Activated naive CD8-positive, alpha-beta T cell treated with anti-CD3 and anti-CD28 coated beads, Interleukin-2, amount 10 ng/mL, durations not matched to agents 7 days and 5 days (primary cell): ENCODE results near the gene STX5. TPM values are rescaled to one million over a fixed set of nuclear protein-coding genes. Genes with fewer than 3 reads are reported as not detected.

Experiments used
- ATAC-seq: fragments of 150-1000 bp; cut with Tn5 transposase; one replicate; pipeline ENCODE4 v1.10.0; 2021; ENCODE audit warnings: low read depth, moderate library complexity
- POLR2A ChIA-PET: fragments of 350-600 bp; sonication (Branson Sonifier 250); formaldehyde crosslinking; loops from one replicate; lab custom pipeline; 2021; ENCODE audit warnings: antibody characterized with exemption; lab: Charles Lee
- DNase-seq: peaks from one replicate; pipeline ENCODE4 v3.0.0; 2021
- H3K27ac Mint-ChIP-seq: one replicate; pipeline ENCODE4 v1.8.0; 2022; ENCODE audit warnings: mild to moderate bottlenecking, mixed read lengths
- H3K27me3 Mint-ChIP-seq: one replicate; pipeline ENCODE4 v1.8.0; 2022; ENCODE audit warnings: mild to moderate bottlenecking, moderate library complexity, mixed read lengths
- H3K36me3 Mint-ChIP-seq: one replicate; pipeline ENCODE4 v1.8.0; 2021; ENCODE audit warnings: mild to moderate bottlenecking, mixed read lengths
- H3K4me1 Mint-ChIP-seq: one replicate; pipeline ENCODE4 v1.8.0; 2021; ENCODE audit warnings: mixed read lengths
- H3K4me3 Mint-ChIP-seq: one replicate; pipeline ENCODE4 v1.8.0; 2022; ENCODE audit warnings: mild to moderate bottlenecking, moderate library complexity, mixed read lengths
- H3K9me3 Mint-ChIP-seq: one replicate; pipeline ENCODE4 v1.8.0; 2021; ENCODE audit warnings: mixed read lengths
- total RNA-seq, 2 experiments: library from RNA; stranded (reverse); gene quantifications; one replicate each; pipeline ENCODE4 v1.2.3, GENCODE V29; 2021

The STX5 gene
- total RNA-seq, 2 experiments from 2014 or later = 43.4 to 44.3 TPM

DNA sequence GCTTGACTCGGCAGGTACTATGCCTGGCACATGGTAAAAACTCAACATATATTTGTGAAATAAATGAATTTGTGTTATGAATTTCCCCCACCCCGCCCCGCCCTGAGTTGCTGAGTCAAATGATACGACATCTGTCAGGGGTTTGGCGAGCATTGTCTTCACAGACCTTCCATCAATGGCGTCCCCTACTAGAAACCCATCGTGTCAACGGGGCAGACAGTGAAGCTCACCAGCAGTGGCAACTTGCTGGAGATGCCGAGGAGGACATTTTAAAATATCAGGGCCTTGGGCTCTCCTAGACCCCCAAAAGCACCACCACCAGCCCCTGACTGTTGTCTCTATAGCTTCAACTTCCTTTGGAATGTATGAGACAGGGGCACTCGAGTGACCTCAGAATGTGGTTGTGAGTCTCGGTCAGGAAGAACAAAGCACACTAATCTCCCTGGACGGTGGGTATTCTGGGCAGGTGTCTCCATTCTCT lies 25.9 kb downstream of the STX5 start:
- Mint-ChIP-seq H3K36me3 (peaks cover 16% of the 10 kb centered on the region), H3K27me3 (no peaks in the 10 kb centered on the region), H3K4me1 (peaks cover 33% of the 10 kb centered on the region), H3K4me3 (peak overlapping the region; percentile 99), H3K9me3 (no peaks in the 10 kb centered on the region), H3K27ac (peak overlapping the region; percentile 99)
- POLR2A ChIA-PET = interaction anchor here (0.5 to 9.0 kb wide), 19 partner anchors 9 to 166 kb away, joined by 3 to 98 read pairs (median 8); partner anchors contain the start of genes GNG3, HNRNPUL2, SLC3A2 and STX5
- ATAC-seq = peak; percentile 5
- no peak for DNase-seq

DNA sequence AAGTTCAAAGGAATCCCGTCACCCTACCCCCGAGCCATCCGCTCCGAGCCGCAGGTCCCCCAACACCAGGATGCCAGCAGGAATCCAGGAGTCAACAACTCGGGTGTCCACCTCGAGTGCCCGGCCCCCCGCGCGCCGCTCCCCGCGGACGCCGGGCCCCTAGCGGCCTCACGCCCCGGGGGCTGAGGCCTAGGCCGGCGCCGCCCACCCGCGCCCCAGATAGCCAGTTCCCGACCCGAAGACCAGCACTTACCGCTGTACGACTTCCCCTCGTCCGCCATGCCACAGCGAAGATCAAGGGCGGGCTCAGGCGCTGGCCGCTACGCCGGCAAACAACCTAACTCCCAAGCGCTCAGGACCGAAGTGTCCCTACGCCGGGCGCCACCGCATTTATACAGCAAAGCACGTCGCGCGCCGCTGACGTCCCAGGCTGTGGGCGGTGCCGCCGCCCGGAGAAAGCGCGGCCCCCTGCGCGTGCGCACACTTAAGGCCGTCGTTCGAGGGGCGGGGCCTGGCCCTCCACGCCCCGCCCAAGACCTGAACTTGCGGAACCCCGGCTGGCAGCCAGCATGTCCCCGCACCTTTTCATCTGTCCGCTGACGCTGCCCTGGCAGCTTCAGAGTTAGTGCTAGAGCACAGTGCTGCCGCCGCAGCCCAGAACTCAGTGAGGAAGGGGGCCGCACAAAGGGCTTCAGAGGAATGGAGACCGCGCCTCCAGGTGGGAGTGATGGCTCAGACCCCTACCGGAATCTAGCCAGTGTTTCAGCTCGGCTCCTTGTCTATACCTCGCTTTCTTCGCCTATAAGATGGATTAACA lies 26.6 kb downstream of the STX5 start, which contains the start of gene NXF1:
NXF1 (minus strand) TSS at position 365 of the 817 bp plus-strand sequence; CDS start at position 281, 84 bp downstream.
- DNase-seq (peak; percentile 100), ATAC-seq (peak; percentile 83)
- Mint-ChIP-seq H3K27ac (peak within 1 kb of the TSS; percentile 99), H3K9me3 (no peaks in the 10 kb centered on the region), H3K4me1 (peaks cover 33% of the 10 kb centered on the region), H3K4me3 (peak within 1 kb of the TSS; percentile 99), H3K27me3 (no peaks in the 10 kb centered on the region), H3K36me3 (peaks cover 19% of the 10 kb centered on the region)
- POLR2A ChIA-PET = interaction anchor here (0.5 to 9.0 kb wide), 19 partner anchors 9 to 166 kb away, joined by 3 to 98 read pairs (median 8); partner anchors contain the start of genes GNG3, HNRNPUL2, SLC3A2 and STX5

DNA sequence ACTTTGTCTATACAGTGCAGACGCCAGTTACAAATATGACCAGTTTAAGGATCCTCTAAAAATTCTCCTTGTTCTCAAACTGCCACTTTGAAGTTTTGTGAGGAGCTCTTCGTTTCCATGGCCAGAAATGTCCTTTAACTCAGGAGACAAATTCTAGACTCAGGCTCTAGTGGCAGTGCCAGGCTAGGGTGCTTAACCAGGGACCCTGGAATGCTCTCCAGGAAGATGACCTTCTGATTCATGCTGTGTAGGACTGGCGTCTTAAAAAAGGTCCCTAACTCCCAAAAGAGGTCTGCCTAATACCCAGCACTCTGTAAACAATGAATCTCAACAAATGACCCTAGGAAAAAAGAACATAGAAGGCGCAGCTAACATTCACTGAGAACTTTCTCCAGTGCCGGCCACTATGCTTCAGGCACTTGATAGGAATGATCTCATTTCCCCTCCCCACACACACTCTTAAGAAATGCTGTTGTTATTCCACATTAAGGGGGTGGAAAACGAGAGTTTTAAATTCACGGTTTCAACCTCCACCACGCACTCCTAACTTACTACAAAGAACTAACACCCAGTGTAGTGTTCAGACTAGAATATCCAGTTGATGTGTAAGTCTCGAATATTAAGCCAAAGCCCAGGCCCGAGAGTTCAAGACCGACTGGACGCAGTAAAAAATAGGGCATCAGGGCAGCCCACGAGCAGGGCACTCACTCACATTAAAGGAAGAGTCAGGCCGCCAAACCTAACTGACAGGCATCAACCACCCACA lies 27.4 kb downstream of the STX5 start:
- no peak for ATAC-seq
- peak overlapping the region; percentile 95 for H3K27ac Mint-ChIP-seq
- H3K9me3 Mint-ChIP-seq = no peaks in the 10 kb centered on the region
- peaks cover 23% of the 10 kb centered on the region for H3K36me3 Mint-ChIP-seq
- H3K4me3 Mint-ChIP-seq = peak overlapping the region; percentile 99
- peaks cover 33% of the 10 kb centered on the region for H3K4me1 Mint-ChIP-seq
- DNase-seq = no peak
- POLR2A ChIA-PET = interaction anchor here (0.5 to 9.0 kb wide), 11 partner anchors 10 to 136 kb away, joined by 3 to 98 read pairs (median 5); partner anchors contain the start of genes POLR2G, STX5, TMEM179B and WDR74
- no peaks in the 10 kb centered on the region for H3K27me3 Mint-ChIP-seq

DNA sequence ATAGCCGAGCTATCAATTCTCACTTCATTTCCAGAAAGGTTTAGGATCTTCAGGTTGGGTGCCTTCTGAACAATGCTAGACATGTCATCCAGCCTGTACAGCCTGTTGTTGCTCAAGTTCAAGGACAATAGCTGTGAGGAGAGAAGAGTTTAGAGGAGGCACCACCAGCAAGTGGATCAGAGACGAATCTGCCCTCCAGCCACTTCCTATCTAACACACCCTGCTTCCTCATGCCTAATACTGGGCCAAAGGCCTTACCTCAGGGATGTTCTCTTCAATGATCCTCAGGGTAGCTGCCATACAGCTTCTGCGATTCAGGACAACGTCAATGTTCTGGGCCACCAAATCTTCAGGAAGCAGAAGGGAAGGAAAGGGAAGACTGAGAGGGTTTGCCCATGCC lies 30.8 kb downstream of the STX5 start:
- DNase-seq = no peak
- H3K36me3 Mint-ChIP-seq = peaks cover 34% of the 10 kb centered on the region
- H3K4me1 Mint-ChIP-seq = peaks cover 26% of the 10 kb centered on the region
- H3K27ac Mint-ChIP-seq = no peak overlapping the region
- no peaks in the 10 kb centered on the region for H3K27me3 Mint-ChIP-seq
- no peak for ATAC-seq
- H3K4me3 Mint-ChIP-seq = no peak overlapping the region
- no peaks in the 10 kb centered on the region for H3K9me3 Mint-ChIP-seq
- POLR2A ChIA-PET = interaction anchor here (1.1 to 9.0 kb wide), 6 partner anchors 8 to 61 kb away, joined by 5 to 98 read pairs (median 10); partner anchors contain the start of genes TMEM179B and WDR74

DNA sequence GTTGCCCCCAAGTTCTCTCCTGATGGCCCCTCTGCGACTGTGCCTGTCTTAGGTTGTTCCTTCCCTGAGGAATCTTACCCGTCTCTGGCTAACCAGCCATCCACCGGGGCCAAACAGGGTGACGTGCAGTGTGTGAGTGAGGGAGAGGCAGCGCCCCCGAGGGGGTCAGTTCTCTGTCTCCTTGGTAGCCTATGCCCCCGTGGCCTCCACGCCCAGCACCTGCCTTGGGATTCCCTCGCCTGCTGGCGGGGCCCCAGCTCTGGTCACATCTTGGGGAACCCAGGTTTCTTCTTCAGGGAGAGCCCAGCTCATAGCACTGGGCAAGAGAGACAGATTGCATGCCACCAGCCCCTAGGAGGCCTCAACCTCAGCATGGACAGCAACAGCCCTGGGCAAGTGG lies 32.4 kb downstream of the STX5 start:
- peaks cover 41% of the 10 kb centered on the region for H3K36me3 Mint-ChIP-seq
- DNase-seq (no peak), ATAC-seq (no peak)
- peaks cover 25% of the 10 kb centered on the region for H3K4me1 Mint-ChIP-seq
- POLR2A ChIA-PET = interaction anchor here (2.1 kb wide), 1 partner anchor 12 kb away, joined by 14 read pairs; the partner anchor contains the start of gene TMEM179B
- no peaks in the 10 kb centered on the region for H3K9me3 Mint-ChIP-seq
- no peak overlapping the region for H3K4me3 Mint-ChIP-seq
- no peaks in the 10 kb centered on the region for H3K27me3 Mint-ChIP-seq
- peak overlapping the region; percentile 42 for H3K27ac Mint-ChIP-seq

DNA sequence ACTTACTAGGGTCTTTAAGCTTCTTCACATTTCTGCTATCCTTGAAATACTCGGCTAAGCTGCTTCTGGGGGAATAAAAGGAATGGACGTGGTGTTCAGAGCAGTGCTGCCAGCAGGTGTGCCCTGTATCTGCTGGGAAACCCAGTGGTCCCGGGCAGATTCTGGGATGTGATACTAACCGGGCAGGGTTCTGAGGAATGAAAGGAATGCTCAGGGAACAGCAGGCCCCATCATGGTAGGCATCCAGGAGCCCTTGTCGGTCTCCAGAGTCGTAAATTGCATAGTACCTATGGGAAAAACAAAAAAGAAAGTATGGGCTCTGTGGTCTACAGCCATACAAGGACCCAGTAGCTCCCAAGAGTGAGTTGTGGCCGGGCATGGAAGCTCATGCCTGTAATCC lies 35.6 kb downstream of the STX5 start:
- no peak for ATAC-seq
- no peaks in the 10 kb centered on the region for H3K9me3 Mint-ChIP-seq
- H3K27ac Mint-ChIP-seq = no peak overlapping the region
- no peak for DNase-seq
- POLR2A ChIA-PET = interaction anchor here (0.8 to 1.6 kb wide), 3 partner anchors 36 to 59 kb away, joined by 3 to 4 read pairs (median 4); no protein-coding TSS in a partner anchor
- no peaks in the 10 kb centered on the region for H3K27me3 Mint-ChIP-seq
- peaks cover 42% of the 10 kb centered on the region for H3K36me3 Mint-ChIP-seq
- peaks cover 14% of the 10 kb centered on the region for H3K4me1 Mint-ChIP-seq
- no peak overlapping the region for H3K4me3 Mint-ChIP-seq

DNA sequence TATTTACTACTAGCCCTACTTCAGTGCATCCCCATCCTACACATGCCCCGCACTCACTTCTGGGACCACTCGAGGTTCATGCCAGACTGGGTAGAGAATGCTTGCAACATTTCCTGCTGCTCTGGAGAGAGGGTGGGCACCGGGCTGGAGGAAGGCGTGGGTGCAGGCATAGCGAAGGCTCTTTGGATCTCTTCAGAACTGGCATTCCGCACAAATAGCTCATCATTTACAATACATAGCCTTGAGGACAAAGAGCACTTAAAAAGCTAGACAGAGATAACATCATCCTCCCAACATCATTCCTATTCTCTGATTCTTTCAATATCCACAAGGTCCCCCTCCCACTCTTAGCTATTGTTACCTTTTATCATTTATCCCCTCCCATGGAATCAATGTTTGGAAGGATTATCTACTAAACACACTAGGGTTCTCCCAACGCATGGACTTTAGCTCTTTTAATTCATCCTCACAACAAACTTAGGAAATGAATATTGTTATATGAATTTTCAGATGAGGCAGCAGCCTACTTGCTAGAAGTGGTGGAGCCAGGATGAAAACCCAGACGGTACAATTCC lies 37.6 kb downstream of the STX5 start:
- H3K4me1 Mint-ChIP-seq = peaks cover 29% of the 10 kb centered on the region
- no peak for ATAC-seq
- H3K27me3 Mint-ChIP-seq = no peaks in the 10 kb centered on the region
- no peak overlapping the region for H3K27ac Mint-ChIP-seq
- DNase-seq = no peak
- no peak overlapping the region for H3K4me3 Mint-ChIP-seq
- no peaks in the 10 kb centered on the region for H3K9me3 Mint-ChIP-seq
- peaks cover 37% of the 10 kb centered on the region for H3K36me3 Mint-ChIP-seq
- POLR2A ChIA-PET = interaction anchor here (0.8 to 2.3 kb wide), 7 partner anchors 10 to 67 kb away, joined by 3 to 11 read pairs (median 7); partner anchors contain the start of genes HNRNPUL2, NXF1, TEX54 and ZBTB3

DNA sequence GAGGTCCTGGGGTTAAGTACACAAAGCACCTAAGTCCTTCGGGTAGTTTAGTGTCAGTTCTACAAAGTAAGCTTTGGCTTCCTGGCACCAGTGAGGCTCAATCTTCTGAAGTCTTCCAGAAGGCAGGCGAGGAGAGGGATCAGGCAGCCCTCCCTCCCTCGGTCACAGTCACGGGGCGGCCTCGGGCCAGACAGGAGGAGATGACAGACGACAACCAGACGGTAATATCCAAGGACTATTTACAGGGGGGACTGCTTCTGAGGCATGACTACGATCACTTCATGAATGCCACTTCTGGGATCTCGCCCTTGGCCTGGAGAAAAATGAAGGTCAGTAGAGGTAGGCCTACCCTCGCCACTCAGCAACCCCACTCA lies 39.7 kb downstream of the STX5 start:
- Mint-ChIP-seq H3K27me3 (no peaks in the 10 kb centered on the region), H3K27ac (peak overlapping the region; percentile 97), H3K36me3 (peaks cover 29% of the 10 kb centered on the region), H3K4me3 (peak overlapping the region; percentile 92), H3K9me3 (no peaks in the 10 kb centered on the region), H3K4me1 (peaks cover 40% of the 10 kb centered on the region)
- DNase-seq (no peak), ATAC-seq (peak; percentile 1)
- POLR2A ChIA-PET = interaction anchor here (0.9 to 9.1 kb wide), 9 partner anchors 9 to 201 kb away, joined by 3 to 247 read pairs (median 4); partner anchors contain the start of genes NXF1, STX5, TUT1 and WDR74

DNA sequence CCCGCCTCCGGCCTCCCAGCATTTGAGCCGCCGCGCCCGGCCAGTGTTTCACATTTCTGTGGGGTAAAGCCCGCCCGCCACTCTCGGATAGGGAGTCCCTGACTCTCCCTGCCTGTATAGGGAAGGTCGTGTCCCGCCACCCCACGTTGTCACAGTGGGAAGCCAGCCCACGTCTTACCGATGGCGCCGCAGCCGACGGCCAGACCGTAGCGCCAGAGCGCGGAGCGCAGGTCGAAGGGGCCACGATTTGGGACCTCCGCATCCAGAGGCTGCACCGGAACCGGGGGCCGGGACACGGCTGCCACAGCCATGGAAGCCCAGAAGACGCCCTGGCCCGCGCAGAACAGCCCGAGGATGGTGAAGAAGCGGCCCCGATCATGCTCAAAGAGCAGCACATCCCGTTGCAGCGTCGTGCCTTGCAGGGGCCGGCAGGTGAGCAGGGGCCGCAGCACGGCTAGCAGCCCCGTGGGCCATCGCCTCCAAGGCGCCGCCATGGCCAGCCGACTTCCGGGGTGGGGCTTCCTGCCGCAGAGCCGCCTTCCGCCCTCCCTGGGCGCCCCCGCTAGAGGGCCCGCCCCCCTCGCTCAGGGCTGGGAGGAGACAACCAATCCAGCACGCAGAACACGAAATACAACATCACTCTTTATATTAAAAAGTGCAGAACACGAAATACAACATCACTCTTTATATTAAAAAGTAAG lies 40.2 kb downstream of the STX5 start, which contains the start of gene TMEM223:
TMEM223 (minus strand) TSS at position 506 of the 701 bp plus-strand sequence; CDS start at position 494, 12 bp downstream.
- Mint-ChIP-seq H3K27ac (peak within 1 kb of the TSS; percentile 97), H3K9me3 (no peaks in the 10 kb centered on the region), H3K4me1 (peaks cover 40% of the 10 kb centered on the region), H3K36me3 (peaks cover 26% of the 10 kb centered on the region), H3K4me3 (peak within 1 kb of the TSS; percentile 92), H3K27me3 (no peaks in the 10 kb centered on the region)
- ATAC-seq = peak; percentile 75
- DNase-seq = peak; percentile 94
- POLR2A ChIA-PET = interaction anchor here (0.7 to 9.1 kb wide), 14 partner anchors 9 to 200 kb away, joined by 3 to 247 read pairs (median 4); partner anchors contain the start of genes C11orf98, CSKMT, NXF1 and SLC3A2

DNA sequence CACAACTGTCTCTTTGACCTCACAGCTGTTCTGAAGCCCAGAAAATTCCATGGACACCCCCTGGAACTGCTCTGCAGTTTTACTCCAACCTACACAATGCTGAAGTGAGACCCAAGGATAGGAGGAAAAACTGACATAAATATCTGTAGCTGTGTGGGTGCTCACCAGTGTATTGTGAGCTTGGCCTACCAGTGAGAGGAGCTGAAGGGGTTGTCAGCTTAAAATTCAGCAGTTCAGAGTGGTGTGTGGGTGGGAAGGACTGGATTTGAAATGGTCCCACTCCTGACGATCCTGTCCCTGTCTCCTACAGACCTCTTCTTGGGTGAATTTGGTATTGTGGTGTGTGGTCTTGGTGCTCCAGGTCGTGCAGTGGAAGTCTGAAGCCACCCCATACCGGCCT lies 42.3 kb downstream of the STX5 start:
- Mint-ChIP-seq H3K36me3 (peaks cover 19% of the 10 kb centered on the region), H3K27ac (peak overlapping the region; percentile 97), H3K4me1 (peaks cover 43% of the 10 kb centered on the region), H3K27me3 (no peaks in the 10 kb centered on the region), H3K9me3 (no peaks in the 10 kb centered on the region), H3K4me3 (peak overlapping the region; percentile 92)
- POLR2A ChIA-PET = interaction anchor here (1.1 to 9.1 kb wide), 14 partner anchors 11 to 198 kb away, joined by 3 to 247 read pairs (median 8); partner anchors contain the start of genes HNRNPUL2, LBHD1, NXF1 and SLC3A2
- no peak for DNase-seq
- no peak for ATAC-seq

DNA sequence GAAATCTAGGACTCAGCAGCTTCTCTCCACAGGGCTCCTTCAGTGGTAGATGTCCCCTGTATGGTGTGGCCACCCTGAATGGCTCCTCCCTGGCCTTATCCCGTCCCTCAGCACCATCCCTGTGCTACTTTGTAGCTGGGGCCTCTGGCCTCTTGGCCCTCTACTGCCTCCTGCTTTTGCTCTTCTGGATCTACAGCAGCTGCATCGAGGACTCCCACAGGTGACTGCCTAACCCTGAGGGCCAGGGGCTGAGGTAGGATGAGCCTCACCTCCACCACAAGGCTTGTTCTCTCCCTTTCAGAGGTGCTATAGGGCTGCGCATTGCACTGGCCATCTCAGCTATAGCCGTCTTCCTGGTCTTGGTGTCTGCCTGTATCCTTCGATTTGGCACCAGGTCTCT lies 42.9 kb downstream of the STX5 start:
- Mint-ChIP-seq H3K4me1 (peaks cover 43% of the 10 kb centered on the region), H3K36me3 (peaks cover 15% of the 10 kb centered on the region), H3K27me3 (no peaks in the 10 kb centered on the region), H3K4me3 (peak overlapping the region; percentile 92), H3K9me3 (no peaks in the 10 kb centered on the region), H3K27ac (peak overlapping the region; percentile 97)
- DNase-seq = no peak
- POLR2A ChIA-PET = interaction anchor here (0.7 to 9.1 kb wide), 15 partner anchors 11 to 869 kb away, joined by 3 to 247 read pairs (median 10); partner anchors contain the start of genes HNRNPUL2, LBHD1, NXF1 and SLC3A2
- no peak for ATAC-seq
